HG02678 (cell line): ENCODE results near the gene PRKG1.

ENCODE experiments used
- ATAC-seq: cut with Tn5 transposase; IDR thresholded peaks from one replicate; pipeline ENCODE4 v1.9.1; 2021; ENCODE audit warnings: mild to moderate bottlenecking, moderate library complexity; ENCODE audit not compliant: unreplicated experiment

PRKG1 gene

GRCh38 chr10:51479711-51480110 is 405.4 kb downstream of the PRKG1 start:
- no peak for ATAC-seq

DNA sequence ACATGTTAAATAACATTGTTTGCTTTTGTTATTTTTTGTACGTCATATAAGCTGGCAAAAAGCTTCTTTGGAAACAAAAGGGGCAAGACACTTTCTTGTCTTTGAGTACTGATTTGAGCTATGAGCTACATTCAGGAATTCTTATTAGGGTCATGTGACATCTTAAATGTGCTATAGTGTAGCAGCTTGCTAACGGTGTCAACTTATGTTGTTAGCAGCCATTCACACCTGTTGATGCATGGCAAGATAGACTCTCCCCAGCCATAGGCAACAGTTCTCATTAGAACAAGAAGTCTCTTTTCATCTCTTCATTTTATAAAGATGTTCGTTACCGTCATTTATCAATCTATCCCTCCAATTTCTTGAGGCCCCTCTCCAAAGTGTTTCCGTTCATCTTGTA is 411.4 kb downstream of the PRKG1 start:
- ATAC-seq: no peak

GRCh38 chr10:51487576-51487975 is 413.3 kb downstream of the PRKG1 start:
- no peak for ATAC-seq

- no peak for ATAC-seq
These were observed 414.6 kb downstream of the PRKG1 start for GRCh38 chr10:51488766-51489408.

DNA sequence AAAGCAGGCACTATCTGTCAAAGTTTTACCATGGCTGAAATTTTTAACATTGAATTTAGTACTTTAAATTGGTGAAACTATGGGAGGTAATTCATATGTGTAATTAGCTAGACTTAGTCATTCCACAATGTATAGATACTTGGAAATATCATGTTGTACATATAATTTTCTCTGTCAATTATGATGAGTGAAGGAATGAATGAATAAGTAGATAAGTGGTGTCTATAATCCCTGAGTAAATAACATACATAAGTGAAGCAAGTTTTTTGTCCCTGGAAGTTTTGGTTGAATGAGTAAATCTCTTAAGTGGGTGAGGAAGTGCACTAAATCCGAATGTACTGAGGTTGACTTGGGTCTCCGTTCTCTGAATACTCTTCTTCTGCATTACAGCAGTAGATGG is 424.1 kb downstream of the PRKG1 start:
- no peak for ATAC-seq

DNA sequence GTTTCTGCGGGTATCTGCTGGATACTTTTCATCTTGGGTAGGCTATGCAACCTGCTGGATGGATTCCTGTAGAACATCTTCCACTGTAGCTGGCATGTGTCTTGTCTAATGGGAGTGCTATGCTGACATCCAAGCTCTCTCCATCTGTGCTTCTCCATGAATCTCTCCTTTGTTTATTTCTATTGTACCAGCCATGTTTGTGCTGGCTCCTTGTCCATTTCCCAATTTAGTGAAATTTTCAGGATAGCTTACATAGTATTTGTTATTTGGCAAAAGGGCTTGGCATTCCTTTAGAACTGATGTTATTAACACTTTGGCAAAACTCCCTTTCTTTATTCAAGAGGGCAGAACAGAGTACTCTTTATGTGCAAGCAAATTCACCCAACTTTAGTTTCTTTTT is 427.1 kb downstream of the PRKG1 start:
- no peak for ATAC-seq

- ATAC-seq: no peak
These were observed 427.8 kb downstream of the PRKG1 start for GRCh38 chr10:51502124-51502523.

GRCh38 chr10:51503378-51503777 is 429.1 kb downstream of the PRKG1 start:
- ATAC-seq: no peak

DNA sequence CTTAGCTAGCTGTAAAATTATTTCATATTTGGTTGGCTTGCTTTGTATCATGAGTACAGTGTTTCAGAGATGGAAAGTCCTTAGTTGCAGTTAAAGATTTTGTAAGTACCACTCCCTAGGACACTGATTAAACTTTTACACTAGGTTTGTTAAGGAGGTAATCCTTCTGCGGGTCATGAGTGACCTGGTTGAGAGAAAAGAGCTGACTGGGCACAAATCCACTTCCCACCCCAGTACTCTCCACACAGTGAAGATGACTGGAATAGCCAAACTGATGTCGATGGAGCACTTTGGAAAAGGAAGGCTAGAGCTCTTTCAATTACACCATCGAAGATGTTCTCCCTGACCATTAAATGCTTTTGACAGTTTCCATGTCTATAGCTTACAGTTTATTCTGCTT is 433.2 kb downstream of the PRKG1 start:
- no peak for ATAC-seq

- ATAC-seq: no peak
These were observed 433.9 kb downstream of the PRKG1 start for GRCh38 chr10:51508156-51508555.

GRCh38 chr10:51510231-51510630 is 435.9 kb downstream of the PRKG1 start:
- ATAC-seq: no peak

DNA sequence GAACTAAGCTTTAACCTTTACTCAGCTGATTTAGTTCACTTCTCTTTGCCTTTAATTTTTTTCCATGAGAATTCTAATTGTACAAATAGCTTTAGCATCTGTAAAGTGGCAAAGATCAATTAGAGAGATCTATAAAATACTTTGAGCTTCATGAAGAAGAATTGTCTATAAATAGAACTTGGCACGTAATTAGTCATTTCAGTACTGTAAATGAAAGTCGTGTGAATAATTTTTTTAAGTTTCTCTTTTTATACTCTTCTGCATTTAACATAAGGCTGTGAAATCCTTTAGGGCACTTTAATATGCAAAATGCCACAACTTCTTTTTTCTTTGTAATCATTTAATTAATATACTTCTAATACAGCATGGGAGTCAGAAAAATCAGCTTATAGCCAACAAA is 447.3 kb downstream of the PRKG1 start:
- no peak for ATAC-seq

GRCh38 chr10:51522858-51523257 is 448.6 kb downstream of the PRKG1 start:
- ATAC-seq: no peak

DNA sequence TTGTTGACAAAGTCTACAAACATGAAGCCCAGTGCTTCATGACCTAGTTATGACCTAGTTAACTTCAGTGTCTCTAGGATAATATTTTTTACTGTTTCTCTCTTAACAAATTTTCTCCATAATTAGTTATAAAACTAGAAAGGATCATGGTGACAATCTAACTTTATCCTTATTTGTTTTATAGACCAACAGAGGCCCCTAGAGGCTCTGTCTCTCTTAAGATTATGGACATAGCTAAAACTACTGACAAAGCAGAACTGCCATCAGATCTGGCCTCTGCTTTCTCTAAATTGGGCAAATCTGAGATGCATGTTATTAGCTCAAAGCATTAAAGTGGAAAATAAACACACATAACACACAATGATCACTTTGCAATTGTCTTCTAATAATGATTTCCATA is 449.2 kb downstream of the PRKG1 start:
- ATAC-seq: no peak

GRCh38 chr10:51524041-51524440 is 449.8 kb downstream of the PRKG1 start:
- no peak for ATAC-seq

DNA sequence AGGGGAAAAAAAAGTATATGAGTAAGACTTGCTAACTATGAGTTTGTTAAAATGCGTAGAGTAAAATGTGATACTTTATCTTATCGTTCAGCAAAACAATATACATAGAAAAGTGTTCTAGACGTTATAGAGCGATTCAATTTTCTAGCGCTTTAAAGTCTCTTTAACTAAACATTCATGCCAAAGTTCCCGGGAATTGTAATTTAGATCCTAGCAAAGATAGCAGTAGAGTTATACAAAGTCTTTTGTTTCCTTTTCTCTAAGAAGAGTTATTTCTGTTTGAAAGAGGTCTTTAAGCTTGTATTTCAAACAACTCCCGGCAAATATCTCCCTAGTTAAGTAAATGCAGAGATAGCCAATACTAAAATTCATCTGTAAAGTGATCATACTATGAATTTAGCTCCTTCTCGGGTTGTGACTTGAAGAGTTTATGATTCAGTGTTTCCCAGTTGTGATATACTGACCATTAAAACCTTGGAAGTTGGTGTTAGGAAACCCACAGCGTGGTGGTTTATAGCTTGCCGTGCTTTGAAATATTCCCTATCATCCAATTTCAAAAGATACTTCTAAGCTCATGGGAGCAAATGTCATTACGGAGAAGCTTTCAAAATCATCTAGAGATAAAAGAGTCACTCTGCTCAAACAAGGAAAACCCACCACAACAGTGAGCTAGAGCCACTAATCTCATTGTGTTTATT is 453.4 kb downstream of the PRKG1 start:
- no peak for ATAC-seq

GRCh38 chr10:51528527-51528926 is 454.2 kb downstream of the PRKG1 start:
- ATAC-seq: no peak

DNA sequence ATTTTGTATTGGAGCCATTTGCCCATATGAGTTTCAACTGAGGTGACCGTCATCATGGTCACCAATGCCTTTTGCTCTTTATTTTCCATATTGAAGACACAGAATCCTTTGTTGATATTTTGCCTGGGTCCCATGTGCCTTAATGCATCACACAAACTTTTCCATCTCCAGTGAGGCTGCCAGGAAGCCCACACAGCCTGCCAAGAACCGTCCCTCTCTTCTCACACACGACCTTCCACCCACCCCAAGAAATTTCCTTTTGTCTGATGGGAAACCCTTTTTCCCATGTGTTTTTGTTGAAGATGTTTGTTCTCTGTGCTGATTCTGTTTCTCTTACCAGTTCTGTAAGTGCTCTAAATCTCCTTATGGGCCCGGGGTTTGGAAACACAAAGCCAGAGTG is 456.3 kb downstream of the PRKG1 start:
- no peak for ATAC-seq

- no peak for ATAC-seq
These were observed 457.8 kb downstream of the PRKG1 start for GRCh38 chr10:51532044-51532443.

- ATAC-seq: no peak
These were observed 468.6 kb downstream of the PRKG1 start for GRCh38 chr10:51542853-51543252.

- ATAC-seq: no peak
These were observed 470.6 kb downstream of the PRKG1 start for GRCh38 chr10:51544933-51545332.

GRCh38 chr10:51547941-51548340 is 473.7 kb downstream of the PRKG1 start:
- no peak for ATAC-seq

GRCh38 chr10:51552879-51553278 is 478.6 kb downstream of the PRKG1 start:
- ATAC-seq: no peak
